Neural progenitor cell (in vitro differentiated cells): Measurements from ENCODE around the gene SMPD1.

ENCODE experiments used
- EZH2 ChIP-seq: fragments of 200-600 bp; sonication (generic); IDR thresholded peaks from 2 replicates; pipeline ENCODE4 v1.6.1; 2017; ENCODE audit warnings: antibody characterized with exemption, mild to moderate bottlenecking, moderate library complexity
- TF ChIP-seq, protein P1 (sequence below): fragments of 200-600 bp; sonication (generic); IDR thresholded peaks from 2 replicates; pipeline ENCODE4 v1.5.1; 2017; ENCODE audit warnings: antibody characterized with exemption, mild to moderate bottlenecking

DNA sequence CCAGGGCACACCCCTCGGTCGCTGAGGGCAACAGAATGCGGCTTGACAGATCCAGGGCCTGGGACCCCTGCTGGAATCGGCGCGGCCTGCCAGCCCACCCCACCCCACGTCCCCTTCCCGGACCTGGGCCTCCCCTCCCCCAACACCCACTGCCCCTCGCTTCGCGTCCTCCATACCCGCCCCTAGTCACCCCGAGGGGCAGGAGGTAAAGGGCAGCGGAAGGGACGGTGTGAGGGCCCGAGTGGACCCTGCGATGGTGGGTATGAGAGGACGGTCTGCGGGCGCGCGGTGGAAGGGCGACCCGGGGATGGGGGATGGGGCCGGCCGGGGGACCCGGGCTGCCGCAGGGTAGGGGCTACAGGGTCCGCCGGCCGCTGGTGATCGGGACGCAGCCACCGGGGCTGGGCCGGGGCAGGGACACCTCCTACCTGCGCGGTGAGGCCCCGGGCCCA is 28.3 kb downstream of the SMPD1 start:
- TF ChIP-seq, protein P1, sequence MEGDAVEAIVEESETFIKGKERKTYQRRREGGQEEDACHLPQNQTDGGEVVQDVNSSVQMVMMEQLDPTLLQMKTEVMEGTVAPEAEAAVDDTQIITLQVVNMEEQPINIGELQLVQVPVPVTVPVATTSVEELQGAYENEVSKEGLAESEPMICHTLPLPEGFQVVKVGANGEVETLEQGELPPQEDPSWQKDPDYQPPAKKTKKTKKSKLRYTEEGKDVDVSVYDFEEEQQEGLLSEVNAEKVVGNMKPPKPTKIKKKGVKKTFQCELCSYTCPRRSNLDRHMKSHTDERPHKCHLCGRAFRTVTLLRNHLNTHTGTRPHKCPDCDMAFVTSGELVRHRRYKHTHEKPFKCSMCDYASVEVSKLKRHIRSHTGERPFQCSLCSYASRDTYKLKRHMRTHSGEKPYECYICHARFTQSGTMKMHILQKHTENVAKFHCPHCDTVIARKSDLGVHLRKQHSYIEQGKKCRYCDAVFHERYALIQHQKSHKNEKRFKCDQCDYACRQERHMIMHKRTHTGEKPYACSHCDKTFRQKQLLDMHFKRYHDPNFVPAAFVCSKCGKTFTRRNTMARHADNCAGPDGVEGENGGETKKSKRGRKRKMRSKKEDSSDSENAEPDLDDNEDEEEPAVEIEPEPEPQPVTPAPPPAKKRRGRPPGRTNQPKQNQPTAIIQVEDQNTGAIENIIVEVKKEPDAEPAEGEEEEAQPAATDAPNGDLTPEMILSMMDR = no peak
- TF ChIP-seq EZH2 = no peak
